Liver (tissue), 9 donors: ENCODE measurements around the gene RAP1GAP2. TPM values are rescaled to one million over a fixed set of nuclear protein-coding genes. Genes with fewer than 3 reads are reported as not detected.

Experiments
- DNase-seq: peaks from one replicate; pipeline ENCODE4 v3.0.0-alpha.2; 2017; ENCODE audit warnings: low spot score
- H3K27ac ChIP-seq, 2 donors: one replicate each; pipeline ENCODE4 v1.7.0; 2013; ENCODE audit warnings: inconsistent platforms in 2 of 2, low read length in 2 of 2, control low read depth in 1 of 2, low read depth in 1 of 2, mild to moderate bottlenecking in 1 of 2
- H3K27me3 ChIP-seq, 4 donors: one replicate each; pipeline versions ENCODE4 v1.6.1 to v1.7.0; 2013; ENCODE audit warnings: low read length in 3 of 4, inconsistent platforms in 1 of 4, mild to moderate bottlenecking in 1 of 4, moderate library complexity in 1 of 4; ENCODE audit not compliant: control insufficient read depth in 4 of 4, insufficient read depth in 4 of 4
- H3K36me3 ChIP-seq, 4 donors: one replicate each; pipeline versions ENCODE4 v1.6.1 to v1.7.0; 2013; ENCODE audit warnings: low read length in 3 of 4, mild to moderate bottlenecking in 3 of 4, low read depth in 1 of 4, moderate library complexity in 1 of 4; ENCODE audit not compliant: control insufficient read depth in 4 of 4, insufficient read depth in 3 of 4
- H3K4me1 ChIP-seq, 4 donors: one replicate each; pipeline versions ENCODE4 v1.6.1 to v1.7.0; 2013; ENCODE audit warnings: low read length in 3 of 4, mild to moderate bottlenecking in 3 of 4, moderate library complexity in 1 of 4; ENCODE audit not compliant: control insufficient read depth in 4 of 4, insufficient read depth in 4 of 4
- H3K4me3 ChIP-seq, 3 donors: one replicate each; pipeline versions ENCODE4 v1.6.1 to v1.7.0; 2013; ENCODE audit warnings: low read length in 3 of 3, control low read depth in 1 of 3, low read depth in 1 of 3, mild to moderate bottlenecking in 1 of 3
- H3K9ac ChIP-seq, 2 donors: one replicate each; pipeline ENCODE4 v1.7.0; 2013; ENCODE audit warnings: low read length in 2 of 2, mild to moderate bottlenecking in 2 of 2, moderate library complexity in 2 of 2, control low read depth in 1 of 2, low read depth in 1 of 2
- H3K9me3 ChIP-seq, 4 donors: one replicate each; pipeline versions ENCODE4 v1.6.1 to v1.7.0; 2013; ENCODE audit warnings: low read length in 3 of 4; ENCODE audit not compliant: control insufficient read depth in 4 of 4
- EGR1 ChIP-seq, 2 donors: IDR thresholded peaks; 2 replicates each; pipeline ENCODE4 v1.6.1; 2016 to 2018; ENCODE audit warnings: antibody characterized with exemption in 2 of 2, low read depth in 2 of 2
- FOXA1 ChIP-seq: IDR thresholded peaks from 2 replicates; pipeline ENCODE4 v1.6.1; 2016; ENCODE audit warnings: antibody characterized with exemption
- FOXA2 ChIP-seq: IDR thresholded peaks from 2 replicates; pipeline ENCODE4 v1.6.1; 2016; ENCODE audit warnings: antibody characterized with exemption
- GABPA ChIP-seq, 2 donors: IDR thresholded peaks in 1 of 2; conservative IDR thresholded peaks in 1 of 2; 2 replicates each; pipeline ENCODE4 v1.6.1; 2016; ENCODE audit warnings: antibody characterized with exemption in 2 of 2, mild to moderate bottlenecking in 1 of 2, moderate library complexity in 1 of 2
- HNF4A ChIP-seq, 2 donors: conservative IDR thresholded peaks; 2 replicates each; pipeline ENCODE4 v1.6.1; 2016; ENCODE audit warnings: antibody characterized with exemption in 2 of 2, mild to moderate bottlenecking in 2 of 2
- HNF4G ChIP-seq: IDR thresholded peaks from 2 replicates; pipeline ENCODE4 v1.6.1; 2016; ENCODE audit warnings: antibody characterized with exemption
- JUND ChIP-seq, 2 donors: IDR thresholded peaks; 2 replicates each; pipeline ENCODE4 v1.6.1; 2016; ENCODE audit warnings: antibody characterized with exemption in 2 of 2
- NR2F2 ChIP-seq: IDR thresholded peaks from 2 replicates; pipeline ENCODE4 v1.6.1; 2016; ENCODE audit warnings: antibody characterized with exemption
- RAD21 ChIP-seq, 2 donors: IDR thresholded peaks; 2 replicates each; pipeline ENCODE4 v1.6.1; 2016; ENCODE audit warnings: antibody characterized with exemption in 2 of 2, mild to moderate bottlenecking in 2 of 2
- RXRA ChIP-seq, 2 donors: IDR thresholded peaks; 2 replicates each; pipeline ENCODE4 v1.6.1; 2017 to 2018; ENCODE audit warnings: antibody characterized with exemption in 2 of 2, mild to moderate bottlenecking in 1 of 2
- SP1 ChIP-seq: IDR thresholded peaks from 2 replicates; pipeline ENCODE4 v1.6.1; 2018; ENCODE audit warnings: antibody characterized with exemption, mild to moderate bottlenecking
- TAF1 ChIP-seq: conservative IDR thresholded peaks from 2 replicates; pipeline ENCODE4 v1.6.1; 2016; ENCODE audit warnings: antibody characterized with exemption, mild to moderate bottlenecking
- YY1 ChIP-seq: IDR thresholded peaks from 2 replicates; pipeline ENCODE4 v1.6.1; 2016; ENCODE audit warnings: antibody characterized with exemption, mild to moderate bottlenecking
- WGBS: extraction: QIAGEN DNeasy Blood & Tissue Kit; methylation state at CpG from one replicate; pipeline ENCODE4 v1.1.7; 2013; 5-methylcytosine and 5-hydroxymethylcytosine counted together
- polyA plus RNA-seq, 2 donors: library from polyadenylated mRNA; stranded (reverse) in 1 of 2; unstranded in 1 of 2; fragments of 200-250 nt in 1 of 2; fragments of >200 nt in 1 of 2; fragmentation: Nextera tagmentation in 1 of 2; extraction: Ambion mirVana in 1 of 2; gene quantifications; one replicate each; pipeline versions ENCODE4 v1.2.1 to v1.2.3, GENCODE V29; 2013 to 2015
- total RNA-seq, 2 donors: library from RNA; depleted of rRNA; stranded (reverse); fragments of >200 nt; gene quantifications; one replicate each; pipeline ENCODE4 v1.2.3, GENCODE V29; 2014
- TF ChIP-seq, protein P1 (sequence below): IDR thresholded peaks from 2 replicates; pipeline ENCODE4 v1.6.1; 2016; ENCODE audit warnings: antibody characterized with exemption
- TF ChIP-seq, protein P2 (sequence below): IDR thresholded peaks from 2 replicates; pipeline ENCODE4 v1.6.1; 2016; ENCODE audit warnings: antibody characterized with exemption, mild to moderate bottlenecking
- TF ChIP-seq, protein P3 (sequence below): IDR thresholded peaks from 2 replicates; pipeline ENCODE4 v1.6.1; 2016; ENCODE audit warnings: antibody characterized with exemption
- TF ChIP-seq, protein P4 (sequence below): fragments of 150-350 bp; IDR thresholded peaks from 2 replicates; pipeline ENCODE4 v1.5.1; 2017; ENCODE audit warnings: improper control_type of control experiment, low read depth, low read length; ENCODE audit not compliant: missing input control
- TF ChIP-seq, protein P5 (sequence below): IDR thresholded peaks from 2 replicates; pipeline ENCODE4 v1.6.1; 2016; ENCODE audit warnings: antibody characterized with exemption
- donor health status: healthy.
- donor health status: healthy.
- donor health status: healthy.
- donor health status: healthy.
- donor health status: healthy.

Gene RAP1GAP2
- total and polyA plus RNA-seq, 4 donors: 0.56 to 1.7 (median 1.1) TPM

DNA sequence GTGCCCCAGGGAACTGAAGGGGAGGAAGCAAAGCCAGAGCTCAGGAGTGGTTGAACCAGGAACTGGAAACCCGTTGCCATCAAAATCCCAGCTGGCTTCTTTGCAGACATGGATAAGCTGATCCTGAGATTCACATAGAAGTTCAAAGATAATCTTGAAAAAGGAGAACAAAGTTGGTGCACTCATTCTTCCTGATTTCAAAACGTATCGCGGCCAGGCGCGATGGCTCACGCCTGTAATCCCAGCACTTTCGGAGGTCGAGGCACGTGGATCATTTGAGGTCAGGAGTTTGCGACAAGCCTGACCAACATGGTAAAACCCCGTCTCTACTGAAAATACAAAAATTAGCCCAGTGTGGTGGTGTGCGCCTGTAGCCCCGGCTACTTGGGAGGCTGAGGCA, 7.1 kb downstream of the RAP1GAP2 start (continued):
- TF ChIP-seq JUND (IDR thresholded peaks at IDR 0.05) (no peak), GABPA (IDR thresholded peaks at IDR 0.05 in 1 of 2, conservative IDR thresholded peaks at IDR 0.05 in 1 of 2) (no peak), FOXA2 (no peak), FOXA1 (no peak), SP1 (no peak), EGR1 (IDR thresholded peaks at IDR 0.05; ENCODE audit: low read depth in 2 of 2) (no peak), RAD21 (IDR thresholded peaks at IDR 0.05) (no peak)
- TF ChIP-seq, protein P1, sequence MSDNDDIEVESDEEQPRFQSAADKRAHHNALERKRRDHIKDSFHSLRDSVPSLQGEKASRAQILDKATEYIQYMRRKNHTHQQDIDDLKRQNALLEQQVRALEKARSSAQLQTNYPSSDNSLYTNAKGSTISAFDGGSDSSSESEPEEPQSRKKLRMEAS: no peak

DNA sequence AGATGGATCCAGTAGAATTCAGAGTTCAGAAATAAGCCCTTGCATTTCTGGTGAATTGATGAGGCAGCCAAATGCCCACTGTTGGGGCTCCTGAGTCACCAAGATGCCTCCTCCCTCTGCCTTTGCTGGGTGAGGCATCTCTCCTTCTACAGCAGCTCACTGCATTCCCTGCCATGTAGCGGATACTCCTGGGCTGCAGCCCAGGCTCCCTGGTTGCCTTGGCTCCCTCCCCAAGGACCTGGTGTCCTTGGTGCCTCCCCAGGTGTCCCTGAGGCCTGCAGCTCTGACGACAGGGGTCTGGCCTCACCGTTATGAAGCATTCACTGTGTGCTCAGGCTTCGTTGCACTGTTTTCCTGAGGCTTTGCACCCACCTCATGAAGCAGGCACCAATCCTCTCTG, 7.7 kb downstream of the RAP1GAP2 start:
- H3K36me3 ChIP-seq: no peaks in the 10 kb centered on the region
- H3K27me3 ChIP-seq: no peaks in the 10 kb centered on the region
- H3K9me3 ChIP-seq: no peaks in the 10 kb centered on the region
- no peak overlapping the region for H3K9ac ChIP-seq
- 83% methylated on average over 4 of the region's 4 CpGs for WGBS
- no peaks in the 10 kb centered on the region for H3K4me1 ChIP-seq
- no peak overlapping the region for H3K27ac ChIP-seq
- TF ChIP-seq, protein P2, sequence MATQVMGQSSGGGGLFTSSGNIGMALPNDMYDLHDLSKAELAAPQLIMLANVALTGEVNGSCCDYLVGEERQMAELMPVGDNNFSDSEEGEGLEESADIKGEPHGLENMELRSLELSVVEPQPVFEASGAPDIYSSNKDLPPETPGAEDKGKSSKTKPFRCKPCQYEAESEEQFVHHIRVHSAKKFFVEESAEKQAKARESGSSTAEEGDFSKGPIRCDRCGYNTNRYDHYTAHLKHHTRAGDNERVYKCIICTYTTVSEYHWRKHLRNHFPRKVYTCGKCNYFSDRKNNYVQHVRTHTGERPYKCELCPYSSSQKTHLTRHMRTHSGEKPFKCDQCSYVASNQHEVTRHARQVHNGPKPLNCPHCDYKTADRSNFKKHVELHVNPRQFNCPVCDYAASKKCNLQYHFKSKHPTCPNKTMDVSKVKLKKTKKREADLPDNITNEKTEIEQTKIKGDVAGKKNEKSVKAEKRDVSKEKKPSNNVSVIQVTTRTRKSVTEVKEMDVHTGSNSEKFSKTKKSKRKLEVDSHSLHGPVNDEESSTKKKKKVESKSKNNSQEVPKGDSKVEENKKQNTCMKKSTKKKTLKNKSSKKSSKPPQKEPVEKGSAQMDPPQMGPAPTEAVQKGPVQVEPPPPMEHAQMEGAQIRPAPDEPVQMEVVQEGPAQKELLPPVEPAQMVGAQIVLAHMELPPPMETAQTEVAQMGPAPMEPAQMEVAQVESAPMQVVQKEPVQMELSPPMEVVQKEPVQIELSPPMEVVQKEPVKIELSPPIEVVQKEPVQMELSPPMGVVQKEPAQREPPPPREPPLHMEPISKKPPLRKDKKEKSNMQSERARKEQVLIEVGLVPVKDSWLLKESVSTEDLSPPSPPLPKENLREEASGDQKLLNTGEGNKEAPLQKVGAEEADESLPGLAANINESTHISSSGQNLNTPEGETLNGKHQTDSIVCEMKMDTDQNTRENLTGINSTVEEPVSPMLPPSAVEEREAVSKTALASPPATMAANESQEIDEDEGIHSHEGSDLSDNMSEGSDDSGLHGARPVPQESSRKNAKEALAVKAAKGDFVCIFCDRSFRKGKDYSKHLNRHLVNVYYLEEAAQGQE: no peak
- TF ChIP-seq, protein P3, sequence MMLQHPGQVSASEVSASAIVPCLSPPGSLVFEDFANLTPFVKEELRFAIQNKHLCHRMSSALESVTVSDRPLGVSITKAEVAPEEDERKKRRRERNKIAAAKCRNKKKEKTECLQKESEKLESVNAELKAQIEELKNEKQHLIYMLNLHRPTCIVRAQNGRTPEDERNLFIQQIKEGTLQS: no peak
- TF ChIP-seq, protein P4, sequence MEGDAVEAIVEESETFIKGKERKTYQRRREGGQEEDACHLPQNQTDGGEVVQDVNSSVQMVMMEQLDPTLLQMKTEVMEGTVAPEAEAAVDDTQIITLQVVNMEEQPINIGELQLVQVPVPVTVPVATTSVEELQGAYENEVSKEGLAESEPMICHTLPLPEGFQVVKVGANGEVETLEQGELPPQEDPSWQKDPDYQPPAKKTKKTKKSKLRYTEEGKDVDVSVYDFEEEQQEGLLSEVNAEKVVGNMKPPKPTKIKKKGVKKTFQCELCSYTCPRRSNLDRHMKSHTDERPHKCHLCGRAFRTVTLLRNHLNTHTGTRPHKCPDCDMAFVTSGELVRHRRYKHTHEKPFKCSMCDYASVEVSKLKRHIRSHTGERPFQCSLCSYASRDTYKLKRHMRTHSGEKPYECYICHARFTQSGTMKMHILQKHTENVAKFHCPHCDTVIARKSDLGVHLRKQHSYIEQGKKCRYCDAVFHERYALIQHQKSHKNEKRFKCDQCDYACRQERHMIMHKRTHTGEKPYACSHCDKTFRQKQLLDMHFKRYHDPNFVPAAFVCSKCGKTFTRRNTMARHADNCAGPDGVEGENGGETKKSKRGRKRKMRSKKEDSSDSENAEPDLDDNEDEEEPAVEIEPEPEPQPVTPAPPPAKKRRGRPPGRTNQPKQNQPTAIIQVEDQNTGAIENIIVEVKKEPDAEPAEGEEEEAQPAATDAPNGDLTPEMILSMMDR: no peak
- TF ChIP-seq RXRA (IDR thresholded peaks at IDR 0.05) (no peak), GABPA (IDR thresholded peaks at IDR 0.05 in 1 of 2, conservative IDR thresholded peaks at IDR 0.05 in 1 of 2) (no peak), FOXA1 (no peak), RAD21 (IDR thresholded peaks at IDR 0.05) (no peak), EGR1 (IDR thresholded peaks at IDR 0.05; ENCODE audit: low read depth in 2 of 2) (no peak), SP1 (no peak), HNF4G (no peak), TAF1 (no peak), HNF4A (conservative IDR thresholded peaks at IDR 0.05) (no peak), NR2F2 (no peak), YY1 (no peak)
- TF ChIP-seq, protein P1: no peak
- TF ChIP-seq, protein P5, sequence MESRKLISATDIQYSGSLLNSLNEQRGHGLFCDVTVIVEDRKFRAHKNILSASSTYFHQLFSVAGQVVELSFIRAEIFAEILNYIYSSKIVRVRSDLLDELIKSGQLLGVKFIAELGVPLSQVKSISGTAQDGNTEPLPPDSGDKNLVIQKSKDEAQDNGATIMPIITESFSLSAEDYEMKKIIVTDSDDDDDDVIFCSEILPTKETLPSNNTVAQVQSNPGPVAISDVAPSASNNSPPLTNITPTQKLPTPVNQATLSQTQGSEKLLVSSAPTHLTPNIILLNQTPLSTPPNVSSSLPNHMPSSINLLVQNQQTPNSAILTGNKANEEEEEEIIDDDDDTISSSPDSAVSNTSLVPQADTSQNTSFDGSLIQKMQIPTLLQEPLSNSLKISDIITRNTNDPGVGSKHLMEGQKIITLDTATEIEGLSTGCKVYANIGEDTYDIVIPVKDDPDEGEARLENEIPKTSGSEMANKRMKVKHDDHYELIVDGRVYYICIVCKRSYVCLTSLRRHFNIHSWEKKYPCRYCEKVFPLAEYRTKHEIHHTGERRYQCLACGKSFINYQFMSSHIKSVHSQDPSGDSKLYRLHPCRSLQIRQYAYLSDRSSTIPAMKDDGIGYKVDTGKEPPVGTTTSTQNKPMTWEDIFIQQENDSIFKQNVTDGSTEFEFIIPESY: no peak
- no peak for DNase-seq
- H3K4me3 ChIP-seq: no peak overlapping the region
